NCI-H2029 treated with DMSO at 0.1 percent for 48 hours (cell line): ENCODE data around the gene PAPPA.

ENCODE experiments used
- DNase-seq: peaks from one replicate; lab custom pipeline; 2025; lab: John Stamatoyannopoulos, UW

Gene PAPPA

GRCh38 chr9:116275418-116276195 is 122.0 kb downstream of the PAPPA start:
- no peak for DNase-seq

GRCh38 chr9:116276196-116276493 is 122.6 kb downstream of the PAPPA start:
- no peak for DNase-seq

GRCh38 chr9:116276651-116277121 is 123.1 kb downstream of the PAPPA start:
- no peak for DNase-seq

GRCh38 chr9:116278326-116278725 is 124.7 kb downstream of the PAPPA start:
- no peak for DNase-seq

GRCh38 chr9:116279230-116279629 is 125.6 kb downstream of the PAPPA start:
- DNase-seq = no peak

- no peak for DNase-seq
Measured at GRCh38 chr9:116280529-116280928, 126.9 kb downstream of the PAPPA start.

GRCh38 chr9:116282597-116282996 is 129.0 kb downstream of the PAPPA start:
- DNase-seq = peak; percentile 57

- DNase-seq = no peak
Measured at GRCh38 chr9:116284518-116284917, 130.9 kb downstream of the PAPPA start.

- DNase-seq = no peak
Measured at GRCh38 chr9:116285320-116285719, 131.7 kb downstream of the PAPPA start.

GRCh38 chr9:116286297-116286696 is 132.7 kb downstream of the PAPPA start:
- DNase-seq = peak; percentile 81

- DNase-seq = no peak
Measured at GRCh38 chr9:116287721-116288120, 134.1 kb downstream of the PAPPA start.

GRCh38 chr9:116288658-116289057 is 135.1 kb downstream of the PAPPA start:
- DNase-seq = no peak

- no peak for DNase-seq
Measured at GRCh38 chr9:116297346-116297745, 143.8 kb downstream of the PAPPA start.

- DNase-seq = no peak
Measured at GRCh38 chr9:116298249-116298648, 144.7 kb downstream of the PAPPA start.

GRCh38 chr9:116298878-116299391 is 145.3 kb downstream of the PAPPA start:
- DNase-seq = no peak

GRCh38 chr9:116300360-116300870 is 146.8 kb downstream of the PAPPA start:
- no peak for DNase-seq

- DNase-seq = no peak
Measured at GRCh38 chr9:116303270-116303669, 149.7 kb downstream of the PAPPA start.

- no peak for DNase-seq
Measured at GRCh38 chr9:116303886-116304538, 150.4 kb downstream of the PAPPA start.

- DNase-seq = no peak
Measured at GRCh38 chr9:116304761-116305160, 151.2 kb downstream of the PAPPA start.

- no peak for DNase-seq
Measured at GRCh38 chr9:116308076-116308475, 154.5 kb downstream of the PAPPA start.

GRCh38 chr9:116309900-116310611 is 156.5 kb downstream of the PAPPA start:
- DNase-seq = no peak

- no peak for DNase-seq
Measured at GRCh38 chr9:116312221-116312620, 158.6 kb downstream of the PAPPA start.

GRCh38 chr9:116313638-116314037 is 160.0 kb downstream of the PAPPA start:
- no peak for DNase-seq
